Tibial nerve (tissue), 3 donors: ENCODE results near the gene SLC17A8.

ENCODE experiments used
- POLR2A ChIP-seq, 2 donors: fragments of 450-650 bp; IDR thresholded peaks; one replicate each; pipeline ENCODE4 v1.6.1; 2017; ENCODE audit warnings: antibody characterized with exemption in 2 of 2, mild to moderate bottlenecking in 2 of 2, moderate library complexity in 2 of 2
- TF ChIP-seq, protein P1 (sequence below), 5 experiments: fragments of 200-600 bp in 3 of 5; fragments of 450-650 bp in 2 of 5; sonication (generic) in 3 of 5; IDR thresholded peaks; one replicate each; pipeline ENCODE4 v1.5.1; 2016 to 2019; ENCODE audit warnings: antibody characterized with exemption in 5 of 5, mild to moderate bottlenecking in 3 of 5, moderate library complexity in 2 of 5

DNA sequence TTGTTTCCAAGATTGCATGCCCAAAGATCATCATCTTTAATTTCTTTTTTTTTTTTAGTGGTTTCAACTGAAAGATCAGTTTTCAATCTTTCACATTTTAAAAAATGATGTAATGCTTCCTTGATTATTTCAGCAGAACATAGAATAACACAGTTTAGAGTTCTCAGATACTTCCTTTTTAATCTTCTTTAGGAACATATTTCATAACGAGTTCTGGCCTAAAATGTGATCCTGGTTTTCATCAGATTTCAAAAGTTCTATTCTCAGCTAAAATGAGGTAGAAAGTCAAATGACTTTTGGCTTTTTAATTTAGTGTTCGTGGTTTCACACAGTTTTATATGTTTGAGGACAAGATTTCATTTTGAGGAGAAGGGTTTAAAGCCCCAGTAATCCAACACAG is 76.8 kb downstream of the SLC17A8 start:
- TF ChIP-seq, protein P1, sequence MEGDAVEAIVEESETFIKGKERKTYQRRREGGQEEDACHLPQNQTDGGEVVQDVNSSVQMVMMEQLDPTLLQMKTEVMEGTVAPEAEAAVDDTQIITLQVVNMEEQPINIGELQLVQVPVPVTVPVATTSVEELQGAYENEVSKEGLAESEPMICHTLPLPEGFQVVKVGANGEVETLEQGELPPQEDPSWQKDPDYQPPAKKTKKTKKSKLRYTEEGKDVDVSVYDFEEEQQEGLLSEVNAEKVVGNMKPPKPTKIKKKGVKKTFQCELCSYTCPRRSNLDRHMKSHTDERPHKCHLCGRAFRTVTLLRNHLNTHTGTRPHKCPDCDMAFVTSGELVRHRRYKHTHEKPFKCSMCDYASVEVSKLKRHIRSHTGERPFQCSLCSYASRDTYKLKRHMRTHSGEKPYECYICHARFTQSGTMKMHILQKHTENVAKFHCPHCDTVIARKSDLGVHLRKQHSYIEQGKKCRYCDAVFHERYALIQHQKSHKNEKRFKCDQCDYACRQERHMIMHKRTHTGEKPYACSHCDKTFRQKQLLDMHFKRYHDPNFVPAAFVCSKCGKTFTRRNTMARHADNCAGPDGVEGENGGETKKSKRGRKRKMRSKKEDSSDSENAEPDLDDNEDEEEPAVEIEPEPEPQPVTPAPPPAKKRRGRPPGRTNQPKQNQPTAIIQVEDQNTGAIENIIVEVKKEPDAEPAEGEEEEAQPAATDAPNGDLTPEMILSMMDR (IDR thresholded peaks at IDR 0.05), result no peak
- TF ChIP-seq POLR2A (IDR thresholded peaks at IDR 0.05), result no peak
